ENCODE data around the gene SNIP1. TPM values are rescaled to one million over a fixed set of nuclear protein-coding genes. Genes with fewer than 3 reads are reported as not detected.

The SNIP1 gene
- polyA plus RNA-seq, 2 of the 4 experiments (the other 2 are of a cell fraction): 6.6 to 9.0 TPM

GRCh38 chr1:37513795-37514349 lies 40.2 kb downstream of the SNIP1 start:
- Histone ChIP-seq H3K4me1 (peaks cover 6% of the 10 kb centered on the region; the same call in 1 of the 3 replicates), H3K4me2 (peak overlapping the region; percentile 88), H3K4me3 (peak overlapping the region; percentile 100), H3K9me3 (no peaks in the 10 kb centered on the region), H3K27ac (peak overlapping the region; percentile 98 to 99)
- peak; percentile 9 to 15; a peak in 4 of 6 replicates for ATAC-seq
- ChIA-PET POLR2A (interaction anchor here (0.8 to 1.5 kb wide), 4 partner anchors 15 to 39 kb away, joined by 3 to 8 read pairs (median 6); partner anchors contain the start of gene ZC3H12A), CTCF (interaction anchor here (0.6 to 3.9 kb wide), 25 partner anchors 8 to 864 kb away, joined by 3 to 29 read pairs (median 4); partner anchors contain the start of genes SNIP1 and ZC3H12A)
- WGBS (ENCODE audit: missing lambda C conversion rate): 36% methylated on average over 15 of the region's 26 CpGs
- FAIRE-seq: no peak
- TF ChIP-seq ATOH8 (CRISPR knock-in tag; IDR thresholded peaks at IDR 0.05; ENCODE audit: low read depth): no peak
- no peak for TF ChIP-seq ZC3H11A (IDR thresholded peaks at IDR 0.05)
- TF ChIP-seq PHF8 (IDR thresholded peaks at IDR 0.05; ENCODE audit: borderline replicate concordance, low read depth): no peak
- TF ChIP-seq SREBF2 (IDR thresholded peaks at IDR 0.05): no peak
- TF ChIP-seq NFE2L2 (conservative IDR thresholded peaks at IDR 0.05; ENCODE audit: low read length): no peak
- no peak for TF ChIP-seq EP300 (IDR thresholded peaks at IDR 0.05)
- no peak for TF ChIP-seq POLR2A (IDR thresholded peaks at IDR 0.05; ENCODE audit: low read length)
- TF ChIP-seq KDM5A (IDR thresholded peaks at IDR 0.05): no peak
- no peak for TF ChIP-seq ZSCAN20 (CRISPR knock-in tag; IDR thresholded peaks at IDR 0.05)
- TF ChIP-seq ESRRA (IDR thresholded peaks at IDR 0.05; ENCODE audit: borderline replicate concordance, low read length): no peak
- TF ChIP-seq MAFK (IDR thresholded peaks at IDR 0.05; ENCODE audit: partially characterized antibody): no peak
- no peak for TF ChIP-seq TP53 (CRISPR knock-in tag; IDR thresholded peaks at IDR 0.05)
- TF ChIP-seq PBX3 (IDR thresholded peaks at IDR 0.05): no peak
- no peak for DNase-seq (ENCODE audit: low read depth in 1 of 2, low spot score in 1 of 2)

GRCh38 chr1:37509181-37509580 lies 44.9 kb downstream of the SNIP1 start:
- Histone ChIP-seq H3K9me3 (no peaks in the 10 kb centered on the region), H3K4me1 (peaks cover 6% of the 10 kb centered on the region; the same call in 1 of the 3 replicates), H3K4me3 (no peak overlapping the region), H3K27ac (no peak overlapping the region), H3K4me2 (no peak overlapping the region)
- WGBS (ENCODE audit: missing lambda C conversion rate): 88% methylated on average over 4 of the region's 4 CpGs
- ATAC-seq: peak; percentile 74 to 86; a peak in 4 of 6 replicates
- ChIA-PET CTCF (interaction anchor here (1.1 to 3.1 kb wide), 7 partner anchors 10 to 60 kb away, joined by 3 to 24 read pairs (median 5); no protein-coding TSS in a partner anchor), POLR2A (no interaction called here)
- no peak for FAIRE-seq
- peak in 1 of 2 experiments; percentile 30 for DNase-seq (ENCODE audit: low read depth in 1 of 2, low spot score in 1 of 2)
- TF ChIP-seq RCOR1 (IDR thresholded peaks at IDR 0.05; ENCODE audit: low read depth, low read length) (no peak), CTCF (IDR thresholded peaks at IDR 0.05) (peak; percentile 20; the same call in 1 of the 3 replicates), CHD4 (IDR thresholded peaks at IDR 0.05; ENCODE audit: borderline replicate concordance) (no peak), CBX8 (IDR thresholded peaks at IDR 0.05) (no peak), HMGXB4 (CRISPR knock-in tag; IDR thresholded peaks at IDR 0.05; ENCODE audit: borderline replicate concordance) (no peak), JUNB (IDR thresholded peaks at IDR 0.05) (no peak), SMC3 (IDR thresholded peaks at IDR 0.05) (no peak), BCL3 (IDR thresholded peaks at IDR 0.05) (no peak)

Measured in A549 (cell line).